Left renal cortex interstitium (tissue), 4 donors: Measurements from ENCODE around the gene IGFL2. TPM values are rescaled to one million over a fixed set of nuclear protein-coding genes. Genes with fewer than 3 reads are reported as not detected.
"Not testable (repeated sequence)": the region's sequence is repeated elsewhere in the genome, so short reads cannot be mapped to it uniquely, and the experiment has no call there.

Experiments
- DNase-seq, 4 donors: peaks; one replicate each; pipeline ENCODE4 v3.0.0-alpha.2; 2013; ENCODE audit warnings: low read depth in 4 of 4, low spot score in 2 of 4, missing footprints in 1 of 4
- polyA plus RNA-seq, 4 donors: library from polyadenylated mRNA; unstranded; fragments of 120-200 nt; gene quantifications; one replicate each; pipeline ENCODE4 v1.2.1, GENCODE V29; 2013; ENCODE audit not compliant: insufficient read length in 4 of 4

IGFL2 gene
- polyA plus RNA-seq, 4 donors: not detected

DNA sequence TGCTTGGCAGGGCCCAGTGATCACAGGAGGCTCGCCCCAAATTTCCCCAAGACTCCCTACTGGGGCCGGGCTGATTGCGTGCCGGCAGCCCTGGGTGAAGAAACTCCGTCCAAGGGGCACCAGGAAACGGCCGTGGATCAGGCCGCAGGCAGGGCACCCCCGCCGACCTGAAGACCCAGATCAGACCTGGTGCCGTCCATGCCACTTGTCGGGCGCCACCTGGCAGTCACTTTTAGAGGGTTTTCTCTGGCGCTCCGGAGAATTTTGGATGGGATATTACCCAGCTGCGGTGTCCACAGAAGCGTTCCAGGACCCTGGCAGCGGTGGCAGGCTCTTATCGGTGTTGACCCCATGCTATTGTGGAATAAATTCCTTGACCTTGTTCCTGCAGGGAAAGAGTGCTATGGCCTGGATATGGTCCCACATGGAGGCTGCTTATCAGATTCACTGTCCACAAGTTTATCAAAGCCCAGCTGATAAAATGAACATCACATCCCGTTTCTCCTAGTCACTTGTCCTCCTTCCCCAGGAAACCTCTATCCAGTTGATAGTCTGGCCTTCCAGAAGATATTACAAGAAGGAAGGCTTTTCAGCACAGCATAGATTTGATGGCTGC, 38.2 kb downstream of the IGFL2 start:
- no peak for DNase-seq

GRCh38 chr19:46186717-46187101, 38.7 kb downstream of the IGFL2 start:
- DNase-seq: no peak

- no peak for DNase-seq
These were observed 42.2 kb downstream of the IGFL2 start for GRCh38 chr19:46189971-46190888.

DNA sequence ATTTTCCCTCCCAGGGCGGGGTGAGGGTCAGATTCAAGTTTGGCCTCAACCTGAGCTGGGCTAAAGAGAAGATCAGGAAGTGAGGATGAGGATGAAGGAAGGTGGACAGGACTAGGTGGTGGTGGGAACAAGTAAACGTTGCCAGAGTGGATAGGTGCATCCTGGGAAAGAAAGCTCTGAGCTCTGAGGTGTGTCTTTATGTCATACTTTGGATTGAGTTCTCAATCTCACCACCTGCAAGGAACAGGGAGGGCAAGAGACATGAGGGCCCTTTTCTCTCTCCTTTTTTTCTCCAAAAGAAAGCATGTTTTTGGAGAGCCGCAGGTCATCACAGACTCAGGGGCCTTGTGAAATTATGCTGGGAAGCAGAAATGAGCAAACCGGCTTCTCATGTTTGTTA, 43.3 kb downstream of the IGFL2 start:
- no peak for DNase-seq

DNA sequence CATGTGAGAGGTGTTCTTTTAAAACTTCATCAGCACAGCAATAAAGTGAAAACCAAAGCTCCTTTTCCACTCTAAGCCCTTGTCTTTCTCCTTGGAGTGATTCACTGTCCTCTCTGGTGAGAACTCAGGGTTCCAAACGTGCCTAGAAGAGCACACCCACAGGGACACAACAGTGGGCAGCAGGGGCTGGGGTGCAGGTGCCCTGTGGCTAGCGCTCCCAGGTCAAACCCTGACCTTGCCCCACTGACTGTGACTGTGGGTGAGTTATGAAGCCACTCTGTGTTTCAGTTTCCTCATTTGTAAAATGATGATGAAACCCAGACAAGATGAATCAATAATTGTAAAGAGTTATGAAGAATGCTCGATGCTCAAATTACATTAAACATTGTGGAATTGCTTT, 43.9 kb downstream of the IGFL2 start:
- no peak for DNase-seq

DNA sequence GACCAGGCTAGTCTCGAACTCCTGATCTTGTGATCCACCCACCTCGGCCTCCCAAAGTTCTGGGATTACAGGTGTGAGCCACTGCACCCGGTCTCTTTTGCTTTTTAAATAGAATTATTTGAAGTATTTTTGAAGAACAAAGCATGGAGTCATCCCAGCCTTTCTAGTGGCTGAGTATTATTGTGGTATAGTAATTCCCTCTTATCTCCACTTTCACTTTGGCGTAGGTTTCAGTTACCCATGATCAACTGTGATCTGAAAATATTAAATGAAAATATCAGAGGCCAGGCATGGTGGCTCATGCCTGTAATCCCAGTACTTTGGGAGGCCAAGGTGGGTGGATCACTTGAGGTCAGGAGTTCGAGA, 44.6 kb downstream of the IGFL2 start:
- DNase-seq: not testable (repeated sequence)

- DNase-seq: no peak
These were observed 45.1 kb downstream of the IGFL2 start for GRCh38 chr19:46192992-46193650.

- DNase-seq: no peak
These were observed 45.6 kb downstream of the IGFL2 start for GRCh38 chr19:46193678-46194077.

DNA sequence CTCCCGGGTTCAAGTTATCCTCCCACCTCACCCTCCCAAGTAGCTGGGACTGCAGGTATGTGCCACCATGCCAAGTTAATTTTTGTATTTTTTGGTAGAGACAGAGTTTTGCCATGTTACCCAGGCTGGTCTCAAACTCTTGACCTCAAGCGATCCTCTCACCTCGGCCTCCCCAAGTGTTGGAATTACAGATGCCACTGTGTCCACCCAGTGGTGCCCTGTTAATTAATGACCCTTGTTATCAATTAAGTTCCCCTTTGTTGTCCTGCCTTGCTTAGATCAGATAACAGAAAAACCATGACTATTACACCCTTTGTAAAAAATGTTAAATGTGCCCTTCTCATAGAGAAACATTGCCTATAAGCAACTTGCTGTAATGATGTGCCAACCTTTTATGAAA, 47.1 kb downstream of the IGFL2 start:
- no peak for DNase-seq

DNA sequence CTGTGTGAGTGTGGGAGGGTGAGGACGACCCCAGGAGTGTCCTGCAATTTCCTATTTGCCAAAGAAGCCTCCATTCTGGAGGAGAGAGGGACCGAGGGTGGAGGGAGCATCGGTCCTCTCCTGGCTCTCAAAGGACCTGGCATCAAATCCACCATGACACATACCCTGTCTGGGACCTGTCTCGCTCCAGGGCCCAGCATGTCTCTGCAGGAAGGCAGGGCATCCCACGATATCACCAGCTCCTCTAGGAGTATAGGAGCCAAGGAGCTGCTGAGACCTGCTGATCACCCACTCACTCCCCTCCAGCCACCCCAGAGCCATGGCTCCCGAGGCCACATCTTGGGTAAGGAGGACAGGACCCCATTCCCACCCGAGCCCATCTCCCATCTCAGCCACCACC, 47.9 kb downstream of the IGFL2 start:
- not testable (repeated sequence) for DNase-seq

DNA sequence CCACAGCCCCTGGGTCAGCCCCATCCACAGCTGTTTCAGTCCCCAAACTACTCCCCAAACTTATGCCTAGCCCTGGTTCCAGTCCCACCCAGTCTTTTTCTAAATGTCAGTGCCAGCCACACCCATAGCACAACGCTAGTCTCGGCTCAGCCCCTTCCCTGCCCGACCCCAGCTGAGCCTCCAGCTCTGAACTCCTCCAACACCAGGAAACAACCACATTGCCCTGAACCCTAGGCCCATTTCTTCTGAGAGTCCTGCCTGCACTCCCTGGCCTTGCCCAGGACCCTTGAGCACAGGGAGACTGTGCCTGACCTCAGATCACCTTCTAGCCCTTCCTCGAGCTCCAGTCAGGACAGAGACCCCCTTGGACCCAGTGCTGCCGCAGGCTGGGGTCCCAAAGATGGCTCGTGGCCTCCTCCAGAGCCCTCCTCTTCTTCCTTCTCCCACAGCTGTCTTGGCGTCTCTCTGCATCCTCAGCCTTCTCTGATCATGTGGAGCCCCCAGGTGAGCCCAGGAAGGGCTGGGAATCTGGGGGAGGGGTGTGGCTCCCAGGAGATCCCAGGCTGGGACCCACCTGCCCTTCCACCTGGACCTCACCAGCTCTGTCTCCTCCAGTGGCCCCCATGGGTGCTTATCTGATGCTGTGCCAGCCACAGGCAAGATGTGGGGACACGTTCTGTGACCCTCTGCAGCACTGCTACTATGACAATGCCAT, 48.5 kb downstream of the IGFL2 start:
- no peak for DNase-seq

DNA sequence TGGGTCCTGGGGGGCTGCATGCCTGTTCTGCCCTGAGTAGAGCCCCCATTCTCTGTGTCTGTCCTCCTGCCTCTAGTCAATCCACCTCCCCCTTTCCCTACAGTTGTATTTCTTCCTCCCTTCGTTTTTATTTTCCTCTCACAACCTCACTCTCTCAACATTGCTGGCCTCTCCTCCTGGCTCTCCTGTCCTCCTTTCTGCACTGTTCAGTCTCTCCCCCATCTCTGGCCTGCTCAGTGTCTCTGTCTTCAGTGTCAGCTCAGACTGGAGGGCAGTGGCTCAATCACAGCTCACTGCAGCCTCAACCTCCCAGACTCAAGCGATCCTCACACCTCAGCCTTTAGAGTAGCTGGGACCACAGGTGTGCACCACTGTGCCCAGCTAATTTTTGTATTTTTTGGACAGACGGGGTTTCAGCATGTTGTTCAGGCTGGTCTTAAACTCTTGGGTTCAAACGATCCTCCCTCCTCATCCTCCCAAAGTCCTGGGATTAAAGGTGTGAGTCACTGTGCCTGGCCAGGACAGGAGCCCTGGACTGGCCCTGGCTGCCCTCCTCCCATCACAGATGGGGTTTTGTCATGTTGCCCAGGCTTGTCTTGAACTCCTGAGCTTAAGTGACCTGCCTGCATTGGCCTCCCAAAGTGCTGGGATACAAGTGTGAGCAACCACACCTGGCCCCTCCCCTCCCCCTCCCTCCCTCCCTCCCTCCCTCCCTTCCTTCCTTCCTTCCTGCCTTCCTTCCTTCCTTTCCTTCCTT, 49.5 kb downstream of the IGFL2 start:
- DNase-seq: no peak

DNA sequence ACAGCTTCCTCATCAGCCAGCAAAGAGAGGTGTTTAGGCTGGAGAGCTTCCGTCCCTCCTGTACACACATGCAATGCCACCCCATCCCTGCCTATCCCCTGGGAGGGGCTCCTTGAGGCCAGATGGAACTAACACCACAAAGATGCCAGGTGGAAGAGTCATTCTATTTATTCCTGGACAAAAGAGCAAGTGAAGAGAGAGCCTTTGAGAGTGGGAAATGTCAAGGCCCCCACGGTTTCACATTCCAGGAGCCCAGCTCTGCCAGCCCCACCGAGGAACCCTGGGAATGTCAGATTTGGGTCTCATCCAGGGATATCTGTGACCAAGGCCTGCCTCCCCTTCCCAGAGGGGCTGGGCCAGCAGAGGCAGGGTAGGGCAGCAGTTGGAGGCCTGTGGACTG, 50.7 kb downstream of the IGFL2 start:
- DNase-seq: no peak

GRCh38 chr19:46201454-46202310, 53.6 kb downstream of the IGFL2 start:
- no peak for DNase-seq

GRCh38 chr19:46202426-46202825, 54.4 kb downstream of the IGFL2 start:
- no peak for DNase-seq

DNA sequence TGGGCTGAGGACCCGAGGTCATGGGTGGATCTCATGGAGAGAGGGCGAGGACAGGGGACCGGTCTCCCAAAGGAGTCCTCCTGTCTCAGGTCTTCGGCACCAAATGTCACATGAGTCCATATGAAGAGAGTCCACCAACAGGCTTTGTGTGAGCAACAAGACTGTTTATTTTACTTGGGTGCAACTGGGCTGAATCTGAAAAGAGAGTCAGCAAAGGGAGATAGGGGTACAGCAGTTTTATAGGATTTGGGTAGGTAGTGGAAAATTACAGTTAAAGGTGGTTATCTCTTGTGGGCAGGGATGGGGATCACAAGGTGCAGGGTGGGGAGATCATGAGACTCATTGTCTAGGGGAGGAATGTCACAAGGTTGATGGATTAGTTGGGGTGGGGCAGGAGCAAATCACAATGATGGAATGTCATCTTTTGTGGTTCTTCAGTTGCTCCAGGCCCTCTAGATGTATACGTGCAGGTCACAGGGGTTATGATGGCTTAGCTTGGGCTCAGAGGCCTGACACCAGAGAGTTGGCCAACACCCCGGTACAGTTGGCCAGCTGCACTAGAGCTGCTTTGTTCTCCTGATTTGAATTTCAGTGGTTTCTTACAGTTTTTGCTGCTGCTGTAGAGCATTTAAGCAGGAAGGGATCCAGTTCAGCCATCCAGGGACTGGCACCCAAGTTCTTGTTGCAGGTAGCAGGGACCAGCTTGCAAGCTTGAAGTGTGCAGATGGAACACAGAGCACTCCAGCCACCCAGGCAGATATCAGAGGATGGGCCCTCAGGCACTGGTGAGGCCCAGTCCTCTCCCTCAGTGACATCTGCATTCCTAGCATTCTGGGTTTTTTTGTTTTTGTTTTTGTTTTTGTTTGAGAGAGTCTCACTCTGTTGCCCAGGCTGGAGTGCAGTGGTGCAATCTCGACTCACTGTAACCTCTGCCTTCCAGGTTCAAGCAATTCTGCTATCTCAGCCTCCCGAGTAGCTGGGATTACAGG, 55.1 kb downstream of the IGFL2 start:
- DNase-seq: no peak

DNA sequence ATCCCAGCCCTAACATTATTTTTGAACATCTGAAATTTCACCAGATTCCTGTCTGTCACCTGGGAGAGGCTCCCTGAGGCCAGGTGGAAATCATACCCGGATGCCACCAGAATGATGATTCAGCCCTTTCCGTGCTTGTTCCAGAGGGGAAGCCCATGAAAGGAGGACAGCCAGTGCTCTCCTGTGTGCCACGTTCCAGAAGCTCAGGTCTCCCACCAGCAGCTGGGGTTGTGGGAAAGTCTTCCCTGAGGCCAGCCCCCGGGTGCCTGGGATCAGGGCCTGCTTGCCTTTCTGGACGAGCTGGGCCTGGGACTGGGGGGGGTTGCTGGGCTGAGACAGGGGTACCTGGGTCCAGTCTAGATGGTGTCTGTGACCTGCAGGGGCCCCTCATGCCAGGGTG, 56.0 kb downstream of the IGFL2 start:
- DNase-seq: no peak
